HCT116 (cell line): ENCODE measurements around the gene TMEM191C. TPM values are rescaled to one million over a fixed set of nuclear protein-coding genes. Genes with fewer than 3 reads are reported as not detected.

Source experiments
- ATAC-seq: fragments of 200-7000 bp; cut with Tn5 transposase; 2 replicates; pipeline ENCODE4 v1.9.1; 2020; ENCODE audit warnings: mild to moderate bottlenecking, moderate library complexity
- BruUV-seq: library from RNA; stranded (reverse); fragments of 400-500 nt; replicated peaks from 2 replicates; lab custom pipeline; 2021; lab: Mats Ljungman, UMichigan
- CTCF ChIA-PET: fragments of 300-600 bp; sonication (Branson Sonifier 250); formaldehyde crosslinking; loops from one replicate; lab custom pipeline; 2021; ENCODE audit warnings: antibody characterized with exemption; lab: Charles Lee
- POLR2A ChIA-PET: fragments of 300-600, 350-600 bp; sonication (Branson Sonifier 250); formaldehyde crosslinking; loops from one replicate; lab custom pipeline; 2021; ENCODE audit warnings: antibody characterized with exemption; lab: Charles Lee
- RAD21 ChIA-PET, 2 experiments: fragments of 300-600 bp; sonication (Branson Sonifier 250); formaldehyde crosslinking; loops; one replicate each; lab custom pipeline; 2023; ENCODE audit warnings: low total read pairs in 2 of 2; ENCODE audit not compliant: uncharacterized antibody in 2 of 2, unreplicated experiment in 2 of 2, low non-redundant PET in 1 of 2; lab: Charles Lee
- DNase-seq: peaks from one replicate; pipeline ENCODE4 v3.0.0-alpha.2; 2010; ENCODE audit warnings: low read depth, low spot score
- H2AFZ ChIP-seq: fragments of 200-600 bp; shearing (Covaris generic), sonication (generic); 2 replicates; pipeline ENCODE4 v1.6.1; 2017; ENCODE audit warnings: low read depth, mixed run types, mixed read lengths, antibody characterized with exemption, low read length; ENCODE audit not compliant: poor library complexity, severe bottlenecking
- H3K27ac ChIP-seq: 2 replicates; pipeline ENCODE4 v1.5.1; 2012; ENCODE audit warnings: low read depth, low read length
- H3K27me3 ChIP-seq: fragments of 200-600 bp; sonication (generic); 2 replicates; pipeline ENCODE4 v1.6.1; 2016; ENCODE audit warnings: mixed run types, low read length, mixed read lengths; ENCODE audit not compliant: insufficient read depth
- H3K36me3 ChIP-seq, 2 experiments: fragments of 200-500 bp in 1 of 2; fragments of 200-600 bp in 1 of 2; sonication (Bioruptor generic) in 1 of 2; sonication (generic) in 1 of 2; 2 replicates each; pipeline versions ENCODE4 v1.5.1 to v1.6.1; 2014 to 2016; ENCODE audit warnings: low read length in 2 of 2, inconsistent platforms in 1 of 2, mixed read lengths in 1 of 2, mixed run types in 1 of 2; ENCODE audit not compliant: insufficient read depth in 2 of 2, control insufficient read depth in 1 of 2
- H3K4me1 ChIP-seq, 2 experiments: fragments of 200-600 bp in 1 of 2; sonication (generic) in 1 of 2; 2 replicates each; pipeline versions ENCODE4 v1.5.1 to v1.6.1; 2012 to 2017; ENCODE audit warnings: low read length in 2 of 2, inconsistent platforms in 1 of 2, mild to moderate bottlenecking in 1 of 2, mixed read lengths in 1 of 2, mixed run types in 1 of 2, moderate library complexity in 1 of 2; ENCODE audit not compliant: insufficient read depth in 2 of 2, control insufficient read depth in 1 of 2
- H3K4me2 ChIP-seq: fragments of 200-600 bp; sonication (generic); 2 replicates; pipeline ENCODE4 v1.6.1; 2017; ENCODE audit warnings: mixed run types, low read length, mixed read lengths
- H3K4me3 ChIP-seq, 2 experiments: fragments of 200-600 bp in 1 of 2; sonication (generic) in 1 of 2; replicated peaks in 1 of 2; 2 replicates each; pipeline ENCODE4 v1.5.1; 2011 to 2016; ENCODE audit warnings: low read length in 2 of 2, control low read depth in 1 of 2, low read depth in 1 of 2, mild to moderate bottlenecking in 1 of 2, mixed read lengths in 1 of 2, mixed run types in 1 of 2
- H3K79me2 ChIP-seq: fragments of 200-600 bp; sonication (generic); 2 replicates; pipeline ENCODE4 v1.6.1; 2017; ENCODE audit warnings: mild to moderate bottlenecking, mixed run types, low read length, moderate library complexity, mixed read lengths; ENCODE audit not compliant: insufficient read depth
- H3K9ac ChIP-seq: fragments of 200-600 bp; sonication (generic); 2 replicates; pipeline ENCODE4 v1.6.1; 2016; ENCODE audit warnings: low read length, mixed read lengths
- H3K9me2 ChIP-seq: fragments of 200-600 bp; sonication (generic), shearing (Covaris generic); 2 replicates; pipeline ENCODE4 v1.6.1; 2017; ENCODE audit warnings: mixed run types, mild to moderate bottlenecking, moderate library complexity; ENCODE audit not compliant: insufficient read depth
- H3K9me3 ChIP-seq, 2 experiments: fragments of 200-500 bp in 1 of 2; fragments of 200-600 bp in 1 of 2; sonication (Bioruptor generic) in 1 of 2; sonication (generic) in 1 of 2; 2 replicates each; pipeline ENCODE4 v1.6.1; 2014 to 2017; ENCODE audit warnings: low read length in 2 of 2, mixed read lengths in 2 of 2, inconsistent platforms in 1 of 2, low read depth in 1 of 2, mild to moderate bottlenecking in 1 of 2, mixed run types in 1 of 2, moderate library complexity in 1 of 2; ENCODE audit not compliant: control insufficient read depth in 1 of 2, insufficient read depth in 1 of 2
- H4K20me1 ChIP-seq: fragments of 200-600 bp; sonication (generic), shearing (Covaris generic); 2 replicates; pipeline ENCODE4 v1.6.1; 2017; ENCODE audit warnings: mixed run types, mild to moderate bottlenecking, moderate library complexity; ENCODE audit not compliant: insufficient read depth
- CEBPB ChIP-seq: IDR thresholded peaks from 2 replicates; pipeline ENCODE4 v1.6.1; 2012; ENCODE audit warnings: low read depth
- FOSL1 ChIP-seq: IDR thresholded peaks from 2 replicates; pipeline ENCODE4 v1.6.1; 2012; ENCODE audit warnings: low read depth
- POLR2AphosphoS5 ChIP-seq: IDR thresholded peaks from 2 replicates; pipeline ENCODE4 v1.6.1; 2011; ENCODE audit warnings: mild to moderate bottlenecking, low read depth, low read length, moderate library complexity
- RAD21 ChIP-seq: IDR thresholded peaks from 2 replicates; pipeline ENCODE4 v1.6.1; 2012; ENCODE audit warnings: low read depth, mild to moderate bottlenecking
- SRF ChIP-seq: IDR thresholded peaks from 2 replicates; pipeline ENCODE4 v1.6.1; 2012; ENCODE audit warnings: low read depth
- TCF7L2 ChIP-seq: IDR thresholded peaks from 2 replicates; pipeline ENCODE4 v1.7.0; 2011; ENCODE audit warnings: borderline replicate concordance, inconsistent platforms; ENCODE audit not compliant: insufficient read depth, insufficient read length; ENCODE audit errors: extremely low read depth
- YY1 ChIP-seq: IDR thresholded peaks from 2 replicates; pipeline ENCODE4 v1.6.1; 2011; ENCODE audit warnings: low read length, low read depth, moderate library complexity, mild to moderate bottlenecking; ENCODE audit not compliant: insufficient replicate concordance; ENCODE audit errors: extremely low read depth
- ZBTB33 ChIP-seq: IDR thresholded peaks from 2 replicates; pipeline ENCODE4 v1.6.1; 2011; ENCODE audit warnings: mild to moderate bottlenecking, low read length, moderate library complexity; ENCODE audit not compliant: insufficient replicate concordance; ENCODE audit errors: extremely low read depth
- intact Hi-C: fragments of 100-400 bp; cut with micrococcal nuclease; formaldehyde crosslinking; loops from 2 replicates; pipeline ENCODE4 v1.10.0; 2022
- total RNA-seq: library from RNA; stranded (reverse); gene quantifications from one replicate; pipeline ENCODE4 v1.2.1, GENCODE V29; 2021; ENCODE audit not compliant: unreplicated experiment
- TF ChIP-seq, protein P1 (sequence below): IDR thresholded peaks from 2 replicates; pipeline ENCODE4 v1.6.1; 2012

TMEM191C gene
- total RNA-seq, 1 experiment from 2014 or later: 3.1 TPM

- Histone ChIP-seq H3K4me3 (no peak overlapping the region), H3K4me2 (no peak overlapping the region), H3K27ac (no peak overlapping the region), H3K79me2 (no peaks in the 10 kb centered on the region; the same call in 1 of the 2 replicates), H3K4me1 (no peaks in the 10 kb centered on the region), H3K27me3 (no peaks in the 10 kb centered on the region), H3K9me3 (no peaks in the 10 kb centered on the region), H4K20me1 (no peaks in the 10 kb centered on the region), H3K9ac (no peak overlapping the region), H2AFZ (no peak overlapping the region), H3K9me2 (no peaks in the 10 kb centered on the region), H3K36me3 (peaks cover 4 to 7% of the 10 kb centered on the region in 2 experiments; a peak in 2 of 4 replicates)
- DNase-seq (no peak), ATAC-seq (no peak)
- intact Hi-C loops: no loop called here
- TF ChIP-seq YY1 (no peak), SRF (no peak), POLR2AphosphoS5 (no peak), CEBPB (no peak), RAD21 (no peak), TCF7L2 (no peak)
- ChIA-PET POLR2A (no interaction called here), CTCF (interaction anchor here (0.7 to 1.1 kb wide), 4 partner anchors 8 to 196 kb away, joined by 3 to 5 read pairs (median 4); partner anchors contain the start of gene SDF2L1), RAD21 (no interaction called here)
- BruUV-seq: no TSS peak
These were observed 18.4 kb upstream of the TMEM191C start for GRCh38 chr22:21448627-21449416.

GRCh38 chr22:21449531-21450319 lies 17.5 kb upstream of the TMEM191C start:
- no peak overlapping the region for H2AFZ ChIP-seq
- no peak overlapping the region for H3K4me2 ChIP-seq
- CTCF ChIA-PET: interaction anchor here (0.9 kb wide), 1 partner anchor 193 kb away, joined by 3 read pairs; the partner anchor contains the start of gene SDF2L1
- no peaks in the 10 kb centered on the region; the same call in 1 of the 2 replicates for H3K79me2 ChIP-seq
- H3K4me1 ChIP-seq: no peaks in the 10 kb centered on the region
- no peaks in the 10 kb centered on the region for H4K20me1 ChIP-seq
- no peak for DNase-seq
- BruUV-seq: no TSS peak
- H3K27ac ChIP-seq: no peak overlapping the region
- H3K9me2 ChIP-seq: no peaks in the 10 kb centered on the region
- RAD21 ChIA-PET: no interaction called here
- POLR2A ChIA-PET: no interaction called here
- H3K36me3 ChIP-seq: peaks cover 4 to 7% of the 10 kb centered on the region in 2 experiments; a peak in 2 of 4 replicates
- no peak overlapping the region for H3K4me3 ChIP-seq
- intact Hi-C loops: no loop called here
- no peak overlapping the region for H3K9ac ChIP-seq
- ATAC-seq: no peak
- no peaks in the 10 kb centered on the region for H3K27me3 ChIP-seq
- H3K9me3 ChIP-seq: no peaks in the 10 kb centered on the region
- TF ChIP-seq TCF7L2: no peak
- TF ChIP-seq ZBTB33: no peak
- TF ChIP-seq CEBPB: no peak
- TF ChIP-seq YY1: no peak
- TF ChIP-seq, protein P1, sequence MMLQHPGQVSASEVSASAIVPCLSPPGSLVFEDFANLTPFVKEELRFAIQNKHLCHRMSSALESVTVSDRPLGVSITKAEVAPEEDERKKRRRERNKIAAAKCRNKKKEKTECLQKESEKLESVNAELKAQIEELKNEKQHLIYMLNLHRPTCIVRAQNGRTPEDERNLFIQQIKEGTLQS: no peak
- no peak for TF ChIP-seq SRF
- TF ChIP-seq FOSL1: no peak
